ENCODE measurements around the gene SLC39A10.
"Not testable (repeated sequence)": the region's sequence is repeated elsewhere in the genome, so short reads cannot be mapped to it uniquely, and the experiment has no call there.

Gene SLC39A10

DNA sequence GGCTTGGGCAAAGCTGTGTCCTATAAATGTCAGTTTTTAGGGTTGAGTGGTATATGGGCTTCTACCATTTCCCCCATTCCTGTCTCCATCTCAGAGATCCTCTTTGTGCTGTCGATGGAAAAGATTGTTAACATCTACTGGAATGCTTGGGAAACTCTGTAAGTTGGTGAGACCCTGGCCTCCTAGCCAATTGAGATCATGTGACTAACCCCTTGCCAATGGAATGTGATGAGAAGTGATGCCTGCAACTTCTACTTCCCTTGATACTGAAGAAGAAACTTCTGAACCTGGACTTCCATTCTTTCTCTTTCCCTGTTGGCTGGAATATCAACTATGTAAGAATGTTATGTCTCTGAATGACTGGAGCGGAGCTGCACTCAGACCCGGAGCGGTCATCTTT is 14.5 kb downstream of the SLC39A10 start:
- no peak for DNase-seq (ENCODE audit: low spot score)

- no peak for DNase-seq (ENCODE audit: low spot score)
Observed at GRCh38 chr2:195672674-195673073, 15.6 kb downstream of the SLC39A10 start.

DNA sequence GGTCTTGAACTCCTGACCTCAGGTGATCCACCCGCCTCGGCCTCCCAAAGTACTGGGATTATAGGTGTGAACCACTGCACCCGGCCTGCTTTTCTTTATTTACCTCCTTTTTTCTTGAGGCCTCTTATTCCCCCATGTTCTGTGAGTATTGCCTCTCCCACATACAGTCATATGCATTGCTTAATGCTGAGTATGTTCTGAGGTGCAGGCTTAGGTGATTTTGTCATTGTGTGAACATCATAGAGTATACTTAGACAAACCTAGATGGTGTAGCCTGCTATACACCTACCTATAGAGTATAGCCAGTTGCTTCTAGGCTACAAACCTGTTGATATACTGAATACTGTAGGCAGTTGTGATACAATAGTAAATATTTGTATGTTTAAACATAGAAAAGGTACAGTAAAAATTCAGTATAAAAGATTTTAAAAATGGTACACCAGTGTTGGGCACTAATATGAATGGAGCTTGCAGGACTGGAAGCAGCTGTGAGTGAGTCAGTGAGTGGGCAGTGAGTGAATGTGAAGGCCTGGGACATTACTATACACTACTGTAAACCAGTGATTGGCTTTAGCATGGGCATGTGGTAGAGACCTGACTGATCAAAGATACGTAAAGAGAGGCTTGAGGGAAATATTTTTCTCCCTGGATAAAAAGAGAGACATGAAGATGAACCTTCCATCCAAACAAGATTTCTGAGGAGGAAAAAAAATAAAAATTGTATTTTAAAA is 17.6 kb downstream of the SLC39A10 start:
- peak; percentile 28 for DNase-seq (ENCODE audit: low spot score)

GRCh38 chr2:195675783-195676427 is 18.9 kb downstream of the SLC39A10 start:
- DNase-seq (ENCODE audit: low spot score): no peak

GRCh38 chr2:195677290-195677689 is 20.3 kb downstream of the SLC39A10 start:
- DNase-seq (ENCODE audit: low spot score): no peak

DNA sequence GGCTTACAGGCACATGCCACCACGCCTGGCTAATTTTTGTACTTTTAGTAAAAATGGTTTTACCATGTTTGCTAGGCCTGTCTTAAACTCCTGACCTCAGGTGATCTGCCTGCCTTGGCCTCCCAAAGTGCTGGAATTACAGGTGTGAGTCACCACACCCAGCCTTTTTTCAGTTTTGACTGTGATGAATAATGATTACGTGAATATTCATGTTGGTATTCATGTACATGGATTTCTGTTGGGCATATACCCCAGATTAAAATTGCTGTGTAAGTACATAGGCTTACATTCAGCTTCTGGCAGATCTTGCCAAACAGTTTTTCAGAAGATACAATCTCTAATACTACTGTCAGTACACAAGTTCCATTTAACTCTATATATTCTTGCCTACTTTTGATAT is 20.9 kb downstream of the SLC39A10 start:
- peak; percentile 5 for DNase-seq (ENCODE audit: low spot score)

DNA sequence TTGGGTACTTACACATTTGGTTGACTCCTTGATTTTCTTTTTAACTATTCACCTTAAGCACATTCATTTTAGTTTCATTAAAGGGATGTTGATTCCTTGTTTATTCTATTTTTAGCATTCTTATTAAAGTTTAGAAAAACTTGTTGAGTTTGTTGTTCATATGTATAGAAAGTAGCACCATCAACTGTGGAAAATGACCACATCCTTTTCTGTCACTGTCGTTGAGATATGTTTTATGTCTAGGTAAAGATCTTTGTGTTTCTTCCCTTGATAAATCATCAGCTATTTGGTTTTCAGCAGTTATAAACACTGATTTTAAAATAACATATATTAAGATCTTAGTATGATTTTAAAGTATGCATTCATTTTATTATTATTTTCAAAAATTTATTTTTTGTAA is 25.1 kb downstream of the SLC39A10 start:
- no peak for DNase-seq (ENCODE audit: low spot score)

GRCh38 chr2:195683174-195683573 is 26.1 kb downstream of the SLC39A10 start:
- no peak for DNase-seq (ENCODE audit: low spot score)

DNA sequence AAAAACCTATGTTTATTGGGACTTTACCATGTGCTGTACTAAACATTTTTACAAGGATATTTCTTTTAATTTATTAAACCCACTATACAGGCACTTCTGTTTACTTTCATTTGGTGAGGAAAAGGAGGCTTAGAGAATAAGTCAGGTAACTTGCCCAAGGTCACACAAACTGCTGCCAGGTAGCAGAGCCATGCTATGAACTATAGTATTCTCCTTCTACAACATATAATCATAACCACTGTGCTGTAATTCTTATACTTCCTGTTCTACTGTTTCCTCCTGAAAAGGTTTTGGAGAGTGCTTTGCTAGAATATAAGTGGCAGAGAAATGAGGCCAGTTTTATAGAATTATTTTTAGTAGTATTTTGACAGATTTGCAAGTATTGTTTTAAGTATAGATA is 29.5 kb downstream of the SLC39A10 start:
- no peak for DNase-seq (ENCODE audit: low spot score)

- DNase-seq (ENCODE audit: low spot score): no peak
Observed at GRCh38 chr2:195687320-195688086, 30.5 kb downstream of the SLC39A10 start.

DNA sequence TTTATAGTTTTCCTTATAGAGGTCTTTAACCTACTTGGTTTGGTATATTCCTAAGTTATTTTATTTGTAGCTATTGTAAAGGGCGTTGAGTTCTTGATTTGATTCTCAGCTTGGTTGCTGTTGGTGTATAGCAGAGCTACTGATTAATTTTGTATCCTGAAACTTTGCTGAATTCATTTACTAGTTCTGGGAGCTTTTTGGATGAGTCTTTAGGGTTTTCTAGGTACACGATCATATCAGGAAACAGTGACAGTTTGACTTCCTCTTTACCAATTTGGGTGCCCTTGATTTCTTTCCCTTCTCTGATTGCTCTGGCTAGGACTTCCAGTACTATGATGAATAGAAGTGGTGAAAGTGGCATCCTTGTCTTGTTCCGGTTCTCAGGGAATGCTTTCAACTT is 35.5 kb downstream of the SLC39A10 start:
- DNase-seq (ENCODE audit: low spot score): not testable (repeated sequence)

DNA sequence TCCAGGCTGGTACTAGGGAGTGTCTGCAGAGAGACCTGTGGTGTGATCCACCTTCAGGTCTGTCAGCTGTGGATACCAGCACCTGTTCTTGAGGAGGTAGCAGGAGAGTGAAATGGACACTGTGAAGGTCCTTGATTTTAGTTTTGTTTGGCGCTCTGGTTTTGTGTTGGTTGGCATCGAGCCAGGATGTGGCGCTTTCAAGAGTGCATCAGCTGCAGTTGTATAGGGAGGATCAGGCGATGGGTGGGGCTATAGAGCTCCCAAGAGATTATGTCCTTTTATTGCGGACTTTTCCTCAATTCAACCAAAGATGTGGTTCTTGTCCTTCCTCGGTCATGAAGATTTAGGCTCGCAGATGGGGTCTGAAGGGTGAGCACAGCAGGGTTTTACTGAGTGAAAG is 37.5 kb downstream of the SLC39A10 start:
- no peak for DNase-seq (ENCODE audit: low spot score)

- DNase-seq (ENCODE audit: low spot score): no peak
Observed at GRCh38 chr2:195695002-195695631, 38.1 kb downstream of the SLC39A10 start.

- DNase-seq (ENCODE audit: low spot score): no peak
Observed at GRCh38 chr2:195696012-195696411, 39.0 kb downstream of the SLC39A10 start.

- DNase-seq (ENCODE audit: low spot score): no peak
Observed at GRCh38 chr2:195697681-195698220, 40.7 kb downstream of the SLC39A10 start.

GRCh38 chr2:195700480-195700879 is 43.5 kb downstream of the SLC39A10 start:
- DNase-seq (ENCODE audit: low spot score): no peak

- peak; percentile 65 for DNase-seq (ENCODE audit: low spot score)
Observed at GRCh38 chr2:195706161-195706900, 49.3 kb downstream of the SLC39A10 start.

DNA sequence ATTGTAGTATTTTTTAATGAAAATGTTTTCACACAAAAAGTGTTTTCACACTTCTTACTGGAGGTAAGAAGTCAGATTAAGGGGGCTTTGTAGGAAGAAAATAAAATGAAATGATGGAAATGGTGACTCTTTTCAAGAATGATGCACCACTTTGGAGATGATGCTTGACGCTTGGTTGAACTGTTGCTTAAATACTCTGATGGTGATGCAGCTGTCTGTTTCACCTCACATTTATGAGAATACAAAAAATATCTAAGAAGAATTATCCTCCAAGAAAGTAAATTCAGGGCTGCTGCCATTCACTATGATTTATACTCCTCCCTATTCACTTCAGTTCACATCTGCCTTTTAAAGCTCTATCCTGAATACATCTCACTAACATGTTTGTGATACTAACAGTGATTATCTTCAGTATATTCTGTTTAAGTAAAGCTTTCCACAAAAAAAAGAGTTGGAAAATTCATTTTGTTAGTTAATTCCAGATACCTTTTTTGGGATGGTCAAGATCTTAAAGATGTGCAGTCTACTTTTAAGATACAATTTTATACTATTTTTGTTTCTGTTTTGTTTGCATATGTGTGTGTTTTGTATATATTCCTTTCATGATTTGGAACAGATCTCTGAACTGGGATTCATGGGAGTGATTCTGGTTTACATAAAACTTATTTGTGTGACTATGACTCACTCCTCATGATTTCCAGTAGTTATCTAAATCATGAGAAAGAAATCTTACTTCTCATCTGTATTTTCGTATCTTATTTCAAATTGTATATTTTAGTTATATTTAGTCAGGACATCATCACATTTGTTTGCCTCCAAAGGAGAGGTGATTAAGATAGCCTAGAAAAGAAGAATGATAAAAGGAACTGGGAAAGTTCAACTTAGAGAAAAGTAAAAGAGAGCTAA is 53.1 kb downstream of the SLC39A10 start:
- DNase-seq (ENCODE audit: low spot score): no peak

DNA sequence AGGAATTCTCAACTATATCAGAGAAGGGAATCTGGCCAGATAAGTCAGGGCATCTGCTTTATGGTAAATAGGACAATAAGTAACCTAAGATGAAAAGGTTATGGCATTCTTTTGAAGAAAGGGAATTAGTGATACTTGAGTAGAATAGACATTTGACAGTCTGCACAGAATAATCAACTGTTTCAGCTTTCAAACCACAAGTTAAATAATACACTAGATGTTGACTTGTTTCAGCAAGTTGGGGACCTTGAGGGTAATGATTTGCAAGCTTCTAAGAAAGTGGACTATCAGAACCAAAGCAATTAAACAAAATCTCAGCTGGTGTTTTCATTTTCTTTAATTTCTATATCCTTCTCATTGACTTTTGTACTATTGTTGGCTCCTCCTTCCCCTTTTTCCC is 54.5 kb downstream of the SLC39A10 start:
- DNase-seq (ENCODE audit: low spot score): peak; percentile 56

DNA sequence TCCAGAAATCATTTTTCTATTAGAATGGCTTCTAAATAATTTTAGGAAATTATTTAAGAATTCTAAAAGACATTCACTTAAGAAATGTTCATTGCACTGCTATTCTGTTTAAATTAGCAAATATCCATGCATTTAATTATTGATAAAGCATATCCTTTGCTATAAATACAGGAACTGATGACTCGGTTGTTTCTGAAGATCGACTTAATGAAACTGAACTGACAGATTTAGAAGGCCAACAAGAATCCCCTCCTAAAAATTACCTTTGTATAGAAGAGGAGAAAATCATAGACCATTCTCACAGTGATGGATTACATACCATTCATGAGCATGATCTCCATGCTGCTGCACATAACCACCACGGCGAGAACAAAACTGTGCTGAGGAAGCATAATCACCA is 59.4 kb downstream of the SLC39A10 start:
- no peak for DNase-seq (ENCODE audit: low spot score)

- DNase-seq (ENCODE audit: low spot score): no peak
Observed at GRCh38 chr2:195721042-195721441, 64.0 kb downstream of the SLC39A10 start.

All from kidney tubule cell (primary cell).